Mucosa of stomach (tissue), 1 donor: ENCODE data around the gene TANC2.

ENCODE experiments used
- H3K27me3 ChIP-seq: one replicate; pipeline ENCODE4 v1.7.0; 2013; ENCODE audit warnings: mild to moderate bottlenecking, low read length; ENCODE audit not compliant: control insufficient read depth, insufficient read depth
- H3K36me3 ChIP-seq: one replicate; pipeline ENCODE4 v1.7.0; 2013; ENCODE audit warnings: low read length; ENCODE audit not compliant: control insufficient read depth, insufficient read depth
- H3K4me1 ChIP-seq: one replicate; pipeline ENCODE4 v1.7.0; 2013; ENCODE audit warnings: mild to moderate bottlenecking, low read length; ENCODE audit not compliant: control insufficient read depth, insufficient read depth
- H3K4me3 ChIP-seq: one replicate; pipeline ENCODE4 v1.7.0; 2013; ENCODE audit warnings: low read length
- H3K9ac ChIP-seq: one replicate; pipeline ENCODE4 v1.7.0; 2013; ENCODE audit warnings: mild to moderate bottlenecking, low read length, moderate library complexity
- H3K9me3 ChIP-seq: one replicate; pipeline ENCODE4 v1.7.0; 2013; ENCODE audit warnings: mild to moderate bottlenecking, low read length, moderate library complexity; ENCODE audit not compliant: control insufficient read depth
- donor health status: Pancreatic carcinoma.

The TANC2 gene

GRCh38 chr17:62987136-62987535, 21.1 kb downstream of the TANC2 start:
- no peaks in the 10 kb centered on the region for H3K36me3 ChIP-seq
- H3K4me1 ChIP-seq = no peaks in the 10 kb centered on the region
- no peak overlapping the region for H3K9ac ChIP-seq
- no peaks in the 10 kb centered on the region for H3K27me3 ChIP-seq
- no peaks in the 10 kb centered on the region for H3K9me3 ChIP-seq
- no peak overlapping the region for H3K4me3 ChIP-seq

GRCh38 chr17:62989501-62989900, 23.5 kb downstream of the TANC2 start:
- Histone ChIP-seq H3K4me1 (no peaks in the 10 kb centered on the region), H3K9me3 (no peaks in the 10 kb centered on the region), H3K4me3 (no peak overlapping the region), H3K36me3 (no peaks in the 10 kb centered on the region), H3K27me3 (no peaks in the 10 kb centered on the region), H3K9ac (no peak overlapping the region)

- Histone ChIP-seq H3K4me1 (no peaks in the 10 kb centered on the region), H3K9ac (no peak overlapping the region), H3K36me3 (no peaks in the 10 kb centered on the region), H3K27me3 (no peaks in the 10 kb centered on the region), H3K9me3 (no peaks in the 10 kb centered on the region), H3K4me3 (no peak overlapping the region)
These were observed 28.9 kb downstream of the TANC2 start for GRCh38 chr17:62994931-62995330.

GRCh38 chr17:62995377-62995885, 29.4 kb downstream of the TANC2 start:
- H3K4me3 ChIP-seq = no peak overlapping the region
- H3K9ac ChIP-seq = no peak overlapping the region
- H3K36me3 ChIP-seq = no peaks in the 10 kb centered on the region
- no peaks in the 10 kb centered on the region for H3K4me1 ChIP-seq
- H3K27me3 ChIP-seq = no peaks in the 10 kb centered on the region
- no peaks in the 10 kb centered on the region for H3K9me3 ChIP-seq

GRCh38 chr17:62996221-62996620, 30.2 kb downstream of the TANC2 start:
- no peaks in the 10 kb centered on the region for H3K27me3 ChIP-seq
- no peaks in the 10 kb centered on the region for H3K36me3 ChIP-seq
- H3K4me3 ChIP-seq = no peak overlapping the region
- H3K9me3 ChIP-seq = no peaks in the 10 kb centered on the region
- no peak overlapping the region for H3K9ac ChIP-seq
- no peaks in the 10 kb centered on the region for H3K4me1 ChIP-seq

- Histone ChIP-seq H3K9ac (no peak overlapping the region), H3K36me3 (no peaks in the 10 kb centered on the region), H3K27me3 (no peaks in the 10 kb centered on the region), H3K9me3 (no peaks in the 10 kb centered on the region), H3K4me1 (no peaks in the 10 kb centered on the region), H3K4me3 (no peak overlapping the region)
These were observed 32.1 kb downstream of the TANC2 start for GRCh38 chr17:62998166-62998565.

GRCh38 chr17:62998665-62999393, 32.8 kb downstream of the TANC2 start:
- H3K4me3 ChIP-seq = no peak overlapping the region
- no peaks in the 10 kb centered on the region for H3K4me1 ChIP-seq
- no peaks in the 10 kb centered on the region for H3K36me3 ChIP-seq
- no peaks in the 10 kb centered on the region for H3K9me3 ChIP-seq
- no peaks in the 10 kb centered on the region for H3K27me3 ChIP-seq
- H3K9ac ChIP-seq = no peak overlapping the region

GRCh38 chr17:62999736-63000135, 33.7 kb downstream of the TANC2 start:
- no peak overlapping the region for H3K9ac ChIP-seq
- no peaks in the 10 kb centered on the region for H3K36me3 ChIP-seq
- no peaks in the 10 kb centered on the region for H3K27me3 ChIP-seq
- no peaks in the 10 kb centered on the region for H3K9me3 ChIP-seq
- no peaks in the 10 kb centered on the region for H3K4me1 ChIP-seq
- H3K4me3 ChIP-seq = no peak overlapping the region

GRCh38 chr17:63001689-63002394, 35.8 kb downstream of the TANC2 start:
- H3K36me3 ChIP-seq = no peaks in the 10 kb centered on the region
- no peak overlapping the region for H3K9ac ChIP-seq
- H3K4me1 ChIP-seq = no peaks in the 10 kb centered on the region
- no peak overlapping the region for H3K4me3 ChIP-seq
- H3K27me3 ChIP-seq = no peaks in the 10 kb centered on the region
- no peaks in the 10 kb centered on the region for H3K9me3 ChIP-seq

GRCh38 chr17:63002625-63003024, 36.6 kb downstream of the TANC2 start:
- Histone ChIP-seq H3K9ac (no peak overlapping the region), H3K4me1 (no peaks in the 10 kb centered on the region), H3K27me3 (no peaks in the 10 kb centered on the region), H3K4me3 (no peak overlapping the region), H3K9me3 (no peaks in the 10 kb centered on the region), H3K36me3 (no peaks in the 10 kb centered on the region)

GRCh38 chr17:63015824-63016223, 49.8 kb downstream of the TANC2 start:
- no peak overlapping the region for H3K4me3 ChIP-seq
- no peaks in the 10 kb centered on the region for H3K27me3 ChIP-seq
- no peak overlapping the region for H3K9ac ChIP-seq
- no peaks in the 10 kb centered on the region for H3K36me3 ChIP-seq
- no peaks in the 10 kb centered on the region for H3K4me1 ChIP-seq
- H3K9me3 ChIP-seq = no peaks in the 10 kb centered on the region
